Vagina (tissue), 2 donors: Measurements from ENCODE around the gene FAP. TPM values are rescaled to one million over a fixed set of nuclear protein-coding genes. Genes with fewer than 3 reads are reported as not detected.

Experiments used
- DNase-seq, 2 donors: peaks; one replicate each; pipeline ENCODE4 v3.0.0-alpha.2; 2017; ENCODE audit errors: extremely low spot score in 2 of 2
- H3K27ac ChIP-seq: fragments of 200-600 bp; sonication (generic); one replicate; pipeline ENCODE4 v1.5.1; 2019
- H3K27me3 ChIP-seq: fragments of 200-600 bp; sonication (generic); one replicate; pipeline ENCODE4 v1.5.1; 2019
- H3K36me3 ChIP-seq, 2 donors: fragments of 200-600 bp; sonication (generic); one replicate each; pipeline ENCODE4 v1.5.1; 2017 to 2019
- H3K4me1 ChIP-seq: fragments of 200-600 bp; sonication (generic); one replicate; pipeline ENCODE4 v1.5.1; 2019
- H3K4me3 ChIP-seq, 2 donors: fragments of 200-600 bp; sonication (generic); 1 replicate in 1 of 2; 2 replicates in 1 of 2; pipeline ENCODE4 v1.5.1; 2016 to 2019
- H3K9me3 ChIP-seq: fragments of 200-600 bp; sonication (generic); one replicate; pipeline ENCODE4 v1.5.1; 2019
- POLR2A ChIP-seq, 2 donors: fragments of 450-650 bp; IDR thresholded peaks; one replicate each; pipeline ENCODE4 v1.6.1; 2017; ENCODE audit warnings: antibody characterized with exemption in 2 of 2, mild to moderate bottlenecking in 2 of 2, moderate library complexity in 2 of 2
- POLR2AphosphoS5 ChIP-seq, 2 donors: sonication (generic); formaldehyde crosslinking; IDR thresholded peaks; one replicate each; pipeline ENCODE4 v1.9.0; 2017; ENCODE audit warnings: antibody characterized with exemption in 2 of 2, mild to moderate bottlenecking in 2 of 2, low read depth in 1 of 2; ENCODE audit not compliant: insufficient read depth in 1 of 2
- intact Hi-C: fragments of 100-400 bp; cut with DNase I; formaldehyde crosslinking; loops from one replicate; pipeline ENCODE4 v1.15.1; 2023
- total RNA-seq: library from RNA; depleted of rRNA; stranded (reverse); fragments of >200 nt; gene quantifications from one replicate; pipeline ENCODE4 v1.2.3, GENCODE V29; 2016
- TF ChIP-seq, protein P1 (sequence below), 3 experiments: fragments of 450-650 bp in 2 of 3; fragments of 200-600 bp in 1 of 3; sonication (generic) in 1 of 3; IDR thresholded peaks; one replicate each; pipeline ENCODE4 v1.5.1; 2017 to 2019; ENCODE audit warnings: antibody characterized with exemption in 3 of 3, mild to moderate bottlenecking in 2 of 3, moderate library complexity in 2 of 3

The FAP gene
- total RNA-seq, 1 donor from 2014 or later: 4.2 TPM

DNA sequence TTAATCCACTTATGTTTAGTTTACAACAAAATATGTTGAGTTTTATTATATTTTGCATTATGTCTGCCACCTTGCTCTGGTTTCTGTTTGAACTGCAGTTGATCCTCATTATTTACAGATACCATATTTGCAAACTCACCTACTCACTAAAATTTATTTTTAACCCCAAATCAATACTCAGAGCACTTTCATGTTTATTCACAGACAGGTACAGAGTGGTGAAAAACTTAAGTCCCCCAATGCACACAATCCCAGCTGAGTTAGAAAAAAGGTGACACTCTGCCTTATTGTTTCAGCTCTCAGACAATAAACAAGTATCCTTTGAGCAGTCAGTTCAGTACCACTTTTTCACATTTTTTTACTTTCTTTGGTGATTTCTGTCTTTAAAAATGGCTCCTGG lies 104.9 kb downstream of the FAP start:
- intact Hi-C loops: no loop called here
- no peak for DNase-seq

DNA sequence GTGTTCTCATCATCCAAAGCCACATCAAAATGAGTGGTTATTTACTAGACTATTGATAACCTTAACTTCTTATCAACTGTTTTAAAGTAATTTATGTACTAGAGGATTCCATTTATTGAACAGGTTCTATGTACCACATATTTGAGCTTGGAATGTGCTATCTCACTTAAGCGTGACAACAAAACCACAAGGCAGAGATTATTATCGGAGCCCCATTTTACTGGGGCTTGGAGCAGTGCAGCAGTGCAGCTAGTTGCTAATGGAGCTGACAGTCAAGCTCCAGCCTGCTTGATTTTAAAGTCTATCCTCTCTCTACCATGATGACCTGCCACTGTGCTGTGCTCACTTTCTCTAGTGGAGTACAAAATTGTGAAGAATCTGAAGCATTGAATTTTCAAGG lies 115.8 kb downstream of the FAP start:
- H3K9me3 ChIP-seq: no peaks in the 10 kb centered on the region
- H3K36me3 ChIP-seq: no peaks in the 10 kb centered on the region
- no peak for DNase-seq
- no peak overlapping the region for H3K27ac ChIP-seq
- no peaks in the 10 kb centered on the region for H3K4me1 ChIP-seq
- TF ChIP-seq, protein P1, sequence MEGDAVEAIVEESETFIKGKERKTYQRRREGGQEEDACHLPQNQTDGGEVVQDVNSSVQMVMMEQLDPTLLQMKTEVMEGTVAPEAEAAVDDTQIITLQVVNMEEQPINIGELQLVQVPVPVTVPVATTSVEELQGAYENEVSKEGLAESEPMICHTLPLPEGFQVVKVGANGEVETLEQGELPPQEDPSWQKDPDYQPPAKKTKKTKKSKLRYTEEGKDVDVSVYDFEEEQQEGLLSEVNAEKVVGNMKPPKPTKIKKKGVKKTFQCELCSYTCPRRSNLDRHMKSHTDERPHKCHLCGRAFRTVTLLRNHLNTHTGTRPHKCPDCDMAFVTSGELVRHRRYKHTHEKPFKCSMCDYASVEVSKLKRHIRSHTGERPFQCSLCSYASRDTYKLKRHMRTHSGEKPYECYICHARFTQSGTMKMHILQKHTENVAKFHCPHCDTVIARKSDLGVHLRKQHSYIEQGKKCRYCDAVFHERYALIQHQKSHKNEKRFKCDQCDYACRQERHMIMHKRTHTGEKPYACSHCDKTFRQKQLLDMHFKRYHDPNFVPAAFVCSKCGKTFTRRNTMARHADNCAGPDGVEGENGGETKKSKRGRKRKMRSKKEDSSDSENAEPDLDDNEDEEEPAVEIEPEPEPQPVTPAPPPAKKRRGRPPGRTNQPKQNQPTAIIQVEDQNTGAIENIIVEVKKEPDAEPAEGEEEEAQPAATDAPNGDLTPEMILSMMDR (IDR thresholded peaks at IDR 0.05): no peak
- no peak for TF ChIP-seq POLR2A (IDR thresholded peaks at IDR 0.05)
- no peak for TF ChIP-seq POLR2AphosphoS5 (IDR thresholded peaks at IDR 0.05; ENCODE audit: insufficient read depth in 1 of 2, low read depth in 1 of 2)
- H3K4me3 ChIP-seq: no peak overlapping the region
- H3K27me3 ChIP-seq: no peaks in the 10 kb centered on the region
- intact Hi-C loops: loop anchor here (10.0 kb wide), 1 partner anchor 123 kb away; no protein-coding TSS in a partner anchor

More for the DNA sequence above, 104.9 kb downstream of the FAP start:
- H3K4me3 ChIP-seq: no peak overlapping the region
- H3K4me1 ChIP-seq: no peaks in the 10 kb centered on the region
- H3K27me3 ChIP-seq: no peaks in the 10 kb centered on the region
- no peak overlapping the region for H3K27ac ChIP-seq
- TF ChIP-seq POLR2AphosphoS5 (IDR thresholded peaks at IDR 0.05; ENCODE audit: insufficient read depth in 1 of 2, low read depth in 1 of 2) (no peak), POLR2A (IDR thresholded peaks at IDR 0.05) (no peak)
- TF ChIP-seq, protein P1 (IDR thresholded peaks at IDR 0.05): no peak
- no peaks in the 10 kb centered on the region for H3K36me3 ChIP-seq
- H3K9me3 ChIP-seq: no peaks in the 10 kb centered on the region

DNA sequence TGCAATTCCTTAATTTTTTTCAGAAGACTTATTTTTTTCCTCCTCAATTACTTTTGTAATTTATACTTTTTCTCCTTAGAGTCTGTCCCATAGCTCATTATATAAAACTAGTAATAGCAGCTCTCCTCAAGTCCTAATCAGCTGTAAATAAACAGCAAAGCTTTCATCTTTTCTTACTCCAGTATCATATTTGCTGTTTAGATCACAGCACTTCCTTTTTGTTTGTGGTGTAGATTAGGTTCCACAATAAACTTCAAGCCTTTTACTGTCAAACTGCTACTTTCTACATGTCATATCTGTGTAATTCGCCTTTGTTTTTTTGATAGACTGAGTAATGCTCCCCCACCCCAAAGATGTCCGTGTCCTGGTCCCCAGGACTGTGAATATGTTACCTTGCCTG lies 116.7 kb downstream of the FAP start:
- no peaks in the 10 kb centered on the region for H3K27me3 ChIP-seq
- intact Hi-C loops: loop anchor here (10.0 kb wide), 1 partner anchor 122 kb away; no protein-coding TSS in a partner anchor
- no peaks in the 10 kb centered on the region for H3K4me1 ChIP-seq
- DNase-seq: no peak
- H3K9me3 ChIP-seq: no peaks in the 10 kb centered on the region
- no peak overlapping the region for H3K27ac ChIP-seq
- H3K4me3 ChIP-seq: no peak overlapping the region
- H3K36me3 ChIP-seq: no peaks in the 10 kb centered on the region
- no peak for TF ChIP-seq POLR2A (IDR thresholded peaks at IDR 0.05)
- TF ChIP-seq, protein P1 (IDR thresholded peaks at IDR 0.05): no peak
- TF ChIP-seq POLR2AphosphoS5 (IDR thresholded peaks at IDR 0.05; ENCODE audit: insufficient read depth in 1 of 2, low read depth in 1 of 2): no peak

GRCh38 chr2:162126111-162126519 lies 117.1 kb downstream of the FAP start:
- no peaks in the 10 kb centered on the region for H3K9me3 ChIP-seq
- intact Hi-C loops: loop anchor here (10.0 kb wide), 1 partner anchor 121 kb away; no protein-coding TSS in a partner anchor
- no peak for DNase-seq
- H3K4me1 ChIP-seq: no peaks in the 10 kb centered on the region
- TF ChIP-seq, protein P1 (IDR thresholded peaks at IDR 0.05): no peak
- TF ChIP-seq POLR2A (IDR thresholded peaks at IDR 0.05) (no peak), POLR2AphosphoS5 (IDR thresholded peaks at IDR 0.05; ENCODE audit: insufficient read depth in 1 of 2, low read depth in 1 of 2) (no peak)
- no peak overlapping the region for H3K27ac ChIP-seq
- no peaks in the 10 kb centered on the region for H3K36me3 ChIP-seq
- H3K4me3 ChIP-seq: no peak overlapping the region
- H3K27me3 ChIP-seq: no peaks in the 10 kb centered on the region

- no peak overlapping the region for H3K27ac ChIP-seq
- no peak overlapping the region for H3K4me3 ChIP-seq
- H3K27me3 ChIP-seq: no peaks in the 10 kb centered on the region
- TF ChIP-seq, protein P1 (IDR thresholded peaks at IDR 0.05): no peak
- TF ChIP-seq POLR2A (IDR thresholded peaks at IDR 0.05) (no peak), POLR2AphosphoS5 (IDR thresholded peaks at IDR 0.05; ENCODE audit: insufficient read depth in 1 of 2, low read depth in 1 of 2) (no peak)
- no peaks in the 10 kb centered on the region for H3K36me3 ChIP-seq
- no peak for DNase-seq
- H3K4me1 ChIP-seq: no peaks in the 10 kb centered on the region
- no peaks in the 10 kb centered on the region for H3K9me3 ChIP-seq
- intact Hi-C loops: loop anchor here (10.0 kb wide), 1 partner anchor 120 kb away; no protein-coding TSS in a partner anchor
Observed at GRCh38 chr2:162125138-162125537, 118.1 kb downstream of the FAP start.
